H9 (cell line): ENCODE results near the gene ECE1. TPM values are rescaled to one million over a fixed set of nuclear protein-coding genes. Genes with fewer than 3 reads are reported as not detected.

Experiments
- DNase-seq: peaks from one replicate; pipeline ENCODE4 v3.0.0-alpha.2; 2017
- H2AFZ ChIP-seq: one replicate; pipeline ENCODE4 v1.6.1; 2013; ENCODE audit warnings: mild to moderate bottlenecking, low read length, control low read depth, moderate library complexity
- H2AK5ac ChIP-seq: 2 replicates; pipeline ENCODE4 v1.6.1; 2013; ENCODE audit warnings: low read length, control low read depth, mixed read lengths; ENCODE audit not compliant: insufficient read length
- H2BK120ac ChIP-seq: one replicate; pipeline ENCODE4 v1.6.1; 2013; ENCODE audit warnings: low read depth, mild to moderate bottlenecking, low read length, control low read depth, inconsistent platforms; ENCODE audit not compliant: poor library complexity, severe bottlenecking
- H2BK12ac ChIP-seq: 2 replicates; pipeline ENCODE4 v1.6.1; 2013; ENCODE audit warnings: low read length, control low read depth, mixed read lengths, low read depth; ENCODE audit not compliant: insufficient read length
- H2BK15ac ChIP-seq: 2 replicates; pipeline ENCODE4 v1.6.1; 2013; ENCODE audit warnings: low read depth, low read length, control low read depth
- H2BK20ac ChIP-seq: one replicate; pipeline ENCODE4 v1.6.1; 2013; ENCODE audit warnings: low read depth, mild to moderate bottlenecking, low read length, control low read depth, inconsistent platforms; ENCODE audit not compliant: poor library complexity, severe bottlenecking
- H2BK5ac ChIP-seq: 2 replicates; pipeline ENCODE4 v1.6.1; 2013; ENCODE audit warnings: low read length, control low read depth, mixed read lengths; ENCODE audit not compliant: insufficient read length
- H3K14ac ChIP-seq: 2 replicates; pipeline ENCODE4 v1.6.1; 2013; ENCODE audit warnings: low read length, control low read depth; ENCODE audit not compliant: insufficient read depth
- H3K18ac ChIP-seq: 2 replicates; pipeline ENCODE4 v1.6.1; 2013; ENCODE audit warnings: low read depth, mild to moderate bottlenecking, mixed read lengths, low read length, control low read depth; ENCODE audit not compliant: insufficient read length
- H3K23ac ChIP-seq: 2 replicates; pipeline ENCODE4 v1.6.1; 2013; ENCODE audit warnings: low read length, control low read depth, mixed read lengths, low read depth; ENCODE audit not compliant: insufficient read length
- H3K23me2 ChIP-seq: 2 replicates; pipeline ENCODE4 v1.6.1; 2013; ENCODE audit warnings: low read depth, mild to moderate bottlenecking, mixed read lengths, low read length, control low read depth; ENCODE audit not compliant: insufficient read length, poor library complexity, severe bottlenecking
- H3K27ac ChIP-seq: 2 replicates; pipeline ENCODE4 v1.5.1; 2013; ENCODE audit warnings: low read length, control low read depth, mixed read lengths, low read depth; ENCODE audit not compliant: insufficient read length
- H3K27me3 ChIP-seq: 2 replicates; pipeline ENCODE4 v1.6.1; 2013; ENCODE audit warnings: low read length, control low read depth, inconsistent platforms; ENCODE audit not compliant: insufficient read depth
- H3K4ac ChIP-seq: 2 replicates; pipeline ENCODE4 v1.6.1; 2013; ENCODE audit warnings: low read depth, mild to moderate bottlenecking, control low read depth, inconsistent platforms, low read length, moderate library complexity
- H3K4me1 ChIP-seq: 2 replicates; pipeline ENCODE4 v1.6.1; 2013; ENCODE audit warnings: low read length, control low read depth, inconsistent platforms; ENCODE audit not compliant: insufficient read depth
- H3K4me2 ChIP-seq: 2 replicates; pipeline ENCODE4 v1.6.1; 2013; ENCODE audit warnings: low read length, control low read depth, mixed read lengths; ENCODE audit not compliant: insufficient read length, insufficient read depth
- H3K56ac ChIP-seq: 2 replicates; pipeline ENCODE4 v1.6.1; 2013; ENCODE audit warnings: low read depth, mild to moderate bottlenecking, mixed read lengths, low read length, control low read depth; ENCODE audit not compliant: insufficient read length
- H3K79me1 ChIP-seq: 2 replicates; pipeline ENCODE4 v1.6.1; 2013; ENCODE audit warnings: low read depth, mild to moderate bottlenecking, moderate library complexity, low read length, control low read depth, inconsistent platforms; ENCODE audit not compliant: insufficient read depth, poor library complexity, severe bottlenecking
- H3K79me2 ChIP-seq: 2 replicates; pipeline ENCODE4 v1.6.1; 2013; ENCODE audit warnings: low read length, control low read depth, inconsistent platforms; ENCODE audit not compliant: insufficient read depth
- H3K9ac ChIP-seq: 2 replicates; pipeline ENCODE4 v1.6.1; 2013; ENCODE audit warnings: low read length, control low read depth, mixed read lengths; ENCODE audit not compliant: insufficient read length; ENCODE audit errors: extremely low read depth
- H3K9me3 ChIP-seq: one replicate; pipeline ENCODE4 v1.6.1; 2013; ENCODE audit warnings: low read depth, low read length, inconsistent platforms; ENCODE audit not compliant: control insufficient read depth
- H3T11ph ChIP-seq: one replicate; pipeline ENCODE4 v1.6.1; 2013; ENCODE audit warnings: mild to moderate bottlenecking, low read length, control low read depth, inconsistent platforms
- H4K20me1 ChIP-seq: one replicate; pipeline ENCODE4 v1.6.1; 2013; ENCODE audit not compliant: control insufficient read depth, insufficient read length, insufficient read depth
- H4K5ac ChIP-seq: 2 replicates; pipeline ENCODE4 v1.6.1; 2013; ENCODE audit warnings: low read depth, mild to moderate bottlenecking, mixed read lengths, low read length, control low read depth; ENCODE audit not compliant: insufficient read length
- H4K8ac ChIP-seq: replicated peaks from 2 replicates; pipeline ENCODE4 v1.6.1; 2013; ENCODE audit warnings: low read length, control low read depth, mixed read lengths, low read depth; ENCODE audit not compliant: insufficient read length
- H4K91ac ChIP-seq: 2 replicates; pipeline ENCODE4 v1.6.1; 2013; ENCODE audit warnings: low read depth, mild to moderate bottlenecking, moderate library complexity, mixed read lengths, low read length, control low read depth; ENCODE audit not compliant: insufficient read length
- H3K27ac Mint-ChIP-seq, 3 experiments: 2 replicates in 2 of 3; 3 replicates in 1 of 3; pipeline ENCODE4 v1.8.0; 2020 to 2021; ENCODE audit warnings: mixed read lengths in 3 of 3, mild to moderate bottlenecking in 1 of 3, moderate library complexity in 1 of 3
- H3K27me3 Mint-ChIP-seq: 2 replicates; pipeline ENCODE4 v1.8.0; 2021; ENCODE audit warnings: low read depth, mild to moderate bottlenecking, moderate library complexity, mixed read lengths
- H3K36me3 Mint-ChIP-seq, 3 experiments: 2 replicates in 2 of 3; 3 replicates in 1 of 3; pipeline ENCODE4 v1.8.0; 2020 to 2021; ENCODE audit warnings: low read depth in 3 of 3, mixed read lengths in 3 of 3; ENCODE audit not compliant: insufficient read depth in 1 of 3
- H3K4me1 Mint-ChIP-seq, 2 experiments: 2 replicates each; pipeline ENCODE4 v1.8.0; 2020; ENCODE audit warnings: mixed read lengths in 2 of 2
- H3K4me3 Mint-ChIP-seq, 2 experiments: 2 replicates in 1 of 2; 3 replicates in 1 of 2; pipeline ENCODE4 v1.8.0; 2020 to 2021; ENCODE audit warnings: mild to moderate bottlenecking in 2 of 2, mixed read lengths in 2 of 2, moderate library complexity in 1 of 2
- H3K9me3 Mint-ChIP-seq, 2 experiments: 2 replicates in 1 of 2; 3 replicates in 1 of 2; pipeline ENCODE4 v1.8.0; 2020; ENCODE audit warnings: mild to moderate bottlenecking in 2 of 2, mixed read lengths in 2 of 2, moderate library complexity in 1 of 2
- WGBS: extraction: QIAGEN DNeasy Blood & Tissue Kit; methylation state at CpG from one replicate; pipeline ENCODE4 v1.1.7; 2013; ENCODE audit warnings: missing lambda C conversion rate, low lambda C conversion rate, mixed read lengths; ENCODE audit not compliant: insufficient read length; ENCODE audit errors: extremely low coverage; 5-methylcytosine and 5-hydroxymethylcytosine counted together
- total RNA-seq: library from RNA; stranded (reverse); gene quantifications from 2 replicates; pipeline ENCODE4 v1.2.1, GENCODE V29; 2021
- TF ChIP-seq, protein P1 (sequence below): fragments of 200-600 bp; sonication (generic); conservative IDR thresholded peaks from 3 replicates; pipeline ENCODE4 v1.8.0; 2021; ENCODE audit warnings: antibody characterized with exemption, mild to moderate bottlenecking

The ECE1 gene
- total RNA-seq, 1 experiment from 2014 or later, result 31.1 TPM

GRCh38 chr1:21237446-21238088 lies 52.7 kb downstream of the ECE1 start:
- no peak overlapping the region for H4K91ac ChIP-seq
- H3K27me3 Mint-ChIP-seq, result no peaks in the 10 kb centered on the region
- H3T11ph ChIP-seq, result no peak overlapping the region
- no peak overlapping the region for H2AK5ac ChIP-seq
- H4K8ac ChIP-seq, result no peak overlapping the region
- no peak overlapping the region for H3K4ac ChIP-seq
- H3K4me2 ChIP-seq, result no peak overlapping the region
- H3K27ac Mint-ChIP-seq, result peak overlapping the region in 2 of 3 experiments; percentile 50 to 57; a peak in 3 of 7 replicates
- H2AFZ ChIP-seq, result no peak overlapping the region
- H3K18ac ChIP-seq, result no peak overlapping the region
- H3K36me3 Mint-ChIP-seq, result peaks cover 12 to 22% (median 19%) of the 10 kb centered on the region in 3 experiments; a peak in 6 of 7 replicates
- TF ChIP-seq, protein P1, sequence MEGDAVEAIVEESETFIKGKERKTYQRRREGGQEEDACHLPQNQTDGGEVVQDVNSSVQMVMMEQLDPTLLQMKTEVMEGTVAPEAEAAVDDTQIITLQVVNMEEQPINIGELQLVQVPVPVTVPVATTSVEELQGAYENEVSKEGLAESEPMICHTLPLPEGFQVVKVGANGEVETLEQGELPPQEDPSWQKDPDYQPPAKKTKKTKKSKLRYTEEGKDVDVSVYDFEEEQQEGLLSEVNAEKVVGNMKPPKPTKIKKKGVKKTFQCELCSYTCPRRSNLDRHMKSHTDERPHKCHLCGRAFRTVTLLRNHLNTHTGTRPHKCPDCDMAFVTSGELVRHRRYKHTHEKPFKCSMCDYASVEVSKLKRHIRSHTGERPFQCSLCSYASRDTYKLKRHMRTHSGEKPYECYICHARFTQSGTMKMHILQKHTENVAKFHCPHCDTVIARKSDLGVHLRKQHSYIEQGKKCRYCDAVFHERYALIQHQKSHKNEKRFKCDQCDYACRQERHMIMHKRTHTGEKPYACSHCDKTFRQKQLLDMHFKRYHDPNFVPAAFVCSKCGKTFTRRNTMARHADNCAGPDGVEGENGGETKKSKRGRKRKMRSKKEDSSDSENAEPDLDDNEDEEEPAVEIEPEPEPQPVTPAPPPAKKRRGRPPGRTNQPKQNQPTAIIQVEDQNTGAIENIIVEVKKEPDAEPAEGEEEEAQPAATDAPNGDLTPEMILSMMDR, result no peak
- H2BK120ac ChIP-seq, result no peak overlapping the region
- no peak overlapping the region for H2BK5ac ChIP-seq
- no peak overlapping the region for H2BK20ac ChIP-seq
- H3K14ac ChIP-seq, result no peak overlapping the region
- no peak overlapping the region for H3K27ac ChIP-seq
- no peaks in the 10 kb centered on the region for H3K9me3 Mint-ChIP-seq
- H3K9ac ChIP-seq, result no peak overlapping the region
- no peak overlapping the region for H3K56ac ChIP-seq
- H3K9me3 ChIP-seq, result no peaks in the 10 kb centered on the region
- no peak overlapping the region for H2BK15ac ChIP-seq
- no peaks in the 10 kb centered on the region for H4K20me1 ChIP-seq
- no peak overlapping the region for H3K23ac ChIP-seq
- H3K79me1 ChIP-seq, result no peaks in the 10 kb centered on the region
- no peak overlapping the region for H3K4me3 Mint-ChIP-seq
- H3K23me2 ChIP-seq, result no peaks in the 10 kb centered on the region
- DNase-seq, result no peak
- peaks cover 22 to 30% of the 10 kb centered on the region in 2 experiments for H3K4me1 Mint-ChIP-seq
- no peak overlapping the region for H4K5ac ChIP-seq
- WGBS, result no CpG with 5 or more reads among the region's 12 CpGs
- no peaks in the 10 kb centered on the region for H3K79me2 ChIP-seq
- H3K4me1 ChIP-seq, result no peaks in the 10 kb centered on the region
- no peak overlapping the region for H2BK12ac ChIP-seq
- no peaks in the 10 kb centered on the region for H3K27me3 ChIP-seq
